IMR-90 (cell line): ENCODE results near the gene RAD51.

ENCODE experiments used
- BHLHE40 ChIP-seq: fragments of 150-350 bp; IDR thresholded peaks from 2 replicates; pipeline ENCODE4 v1.6.1; 2016; ENCODE audit warnings: mild to moderate bottlenecking, low read depth, low read length
- CHD1 ChIP-seq: IDR thresholded peaks from 2 replicates; pipeline ENCODE4 v1.6.1; 2012; ENCODE audit warnings: low read depth, low read length, improper control_type of control experiment
- CTCF ChIP-seq: conservative IDR thresholded peaks from 2 replicates; pipeline ENCODE4 v1.5.1; 2012; ENCODE audit warnings: mild to moderate bottlenecking, low read depth, low read length, improper control_type of control experiment
- ELK1 ChIP-seq: fragments of 150-350 bp; IDR thresholded peaks from 2 replicates; pipeline ENCODE4 v1.6.1; 2016; ENCODE audit warnings: low read depth, mild to moderate bottlenecking, low read length, moderate library complexity, borderline replicate concordance
- MAFK ChIP-seq: IDR thresholded peaks from 2 replicates; pipeline ENCODE4 v1.6.1; 2012; ENCODE audit warnings: low read depth, low read length, improper control_type of control experiment
- MXI1 ChIP-seq: IDR thresholded peaks from 2 replicates; pipeline ENCODE4 v1.6.1; 2012; ENCODE audit warnings: low read depth, mild to moderate bottlenecking, low read length, moderate library complexity, borderline replicate concordance
- NFE2L2 ChIP-seq: fragments of 150-350 bp; IDR thresholded peaks from 2 replicates; pipeline ENCODE4 v1.6.1; 2016; ENCODE audit warnings: low read depth, mild to moderate bottlenecking, low read length
- POLR2A ChIP-seq: IDR thresholded peaks from 2 replicates; pipeline ENCODE4 v1.6.1; 2012; ENCODE audit warnings: mild to moderate bottlenecking, low read depth, low read length
- RAD21 ChIP-seq: IDR thresholded peaks from 2 replicates; pipeline ENCODE4 v1.6.1; 2012; ENCODE audit warnings: low read length, improper control_type of control experiment
- RCOR1 ChIP-seq: IDR thresholded peaks from 2 replicates; pipeline ENCODE4 v1.6.1; 2012; ENCODE audit warnings: mild to moderate bottlenecking, low read length, improper control_type of control experiment; ENCODE audit not compliant: insufficient replicate concordance
- RFX5 ChIP-seq: IDR thresholded peaks from 2 replicates; pipeline ENCODE4 v1.8.0; 2012; ENCODE audit warnings: low read depth, mild to moderate bottlenecking, low read length, moderate library complexity
- SMC3 ChIP-seq: fragments of 150-350 bp; IDR thresholded peaks from 2 replicates; pipeline ENCODE4 v1.6.1; 2016; ENCODE audit warnings: low read depth, mild to moderate bottlenecking, antibody characterized with exemption, low read length, moderate library complexity
- USF2 ChIP-seq: fragments of 150-350 bp; IDR thresholded peaks from 2 replicates; pipeline ENCODE4 v1.6.1; 2017; ENCODE audit warnings: mild to moderate bottlenecking, antibody characterized with exemption, low read length, low read depth

GRCh38 chr15:40664909-40665308 is 30.1 kb upstream of the RAD51 start:
- TF ChIP-seq CTCF: no peak
- no peak for TF ChIP-seq USF2
- no peak for TF ChIP-seq POLR2A
- no peak for TF ChIP-seq RCOR1
- TF ChIP-seq MAFK: no peak
- no peak for TF ChIP-seq ELK1
- TF ChIP-seq RAD21: no peak
- no peak for TF ChIP-seq SMC3
- no peak for TF ChIP-seq BHLHE40
- no peak for TF ChIP-seq NFE2L2
- no peak for TF ChIP-seq CHD1
- TF ChIP-seq RFX5: no peak
- TF ChIP-seq MXI1: no peak
